Cardiac fibroblast (primary cell): ENCODE data around the gene GRM1.
"Not testable (repeated sequence)": the region's sequence is repeated elsewhere in the genome, so short reads cannot be mapped to it uniquely, and the experiment has no call there.

Experiments used
- DNase-seq, 2 donors: peaks; one replicate each; pipeline versions ENCODE4 v3.0.0 to v3.0.0-alpha.2; 2010; ENCODE audit warnings: low read depth in 2 of 2
- H3K4me3 ChIP-seq, 2 donors: replicated peaks in 1 of 2; 1 replicate in 1 of 2; 2 replicates in 1 of 2; pipeline ENCODE4 v1.5.1; 2011; ENCODE audit warnings: low read depth in 2 of 2, low read length in 2 of 2, mild to moderate bottlenecking in 2 of 2, moderate library complexity in 1 of 2
- TF ChIP-seq, protein P1 (sequence below): IDR thresholded peaks from one replicate; pipeline ENCODE4 v1.5.1; 2011; ENCODE audit warnings: low read depth, mild to moderate bottlenecking, low read length, inconsistent platforms

The GRM1 gene

DNA sequence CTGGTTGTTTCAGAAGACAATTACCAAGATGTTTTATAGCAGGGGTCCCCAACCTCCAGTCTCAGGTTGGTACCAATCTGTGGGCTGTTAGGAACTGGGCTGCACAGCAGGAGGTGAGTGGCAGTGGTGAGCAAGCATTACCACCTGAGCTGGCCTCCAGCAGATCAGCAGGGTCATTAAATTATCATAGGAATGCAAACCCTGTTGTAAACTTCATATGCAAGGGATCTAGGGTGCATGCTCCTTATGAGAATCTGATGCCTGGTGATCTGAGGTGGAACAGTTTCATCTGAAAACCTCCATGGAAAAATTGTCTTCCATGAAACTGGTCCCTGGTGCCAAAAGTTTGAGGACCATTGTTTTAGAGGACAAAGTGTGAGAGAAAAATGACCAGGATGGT lies 240.6 kb downstream of the GRM1 start:
- TF ChIP-seq, protein P1, sequence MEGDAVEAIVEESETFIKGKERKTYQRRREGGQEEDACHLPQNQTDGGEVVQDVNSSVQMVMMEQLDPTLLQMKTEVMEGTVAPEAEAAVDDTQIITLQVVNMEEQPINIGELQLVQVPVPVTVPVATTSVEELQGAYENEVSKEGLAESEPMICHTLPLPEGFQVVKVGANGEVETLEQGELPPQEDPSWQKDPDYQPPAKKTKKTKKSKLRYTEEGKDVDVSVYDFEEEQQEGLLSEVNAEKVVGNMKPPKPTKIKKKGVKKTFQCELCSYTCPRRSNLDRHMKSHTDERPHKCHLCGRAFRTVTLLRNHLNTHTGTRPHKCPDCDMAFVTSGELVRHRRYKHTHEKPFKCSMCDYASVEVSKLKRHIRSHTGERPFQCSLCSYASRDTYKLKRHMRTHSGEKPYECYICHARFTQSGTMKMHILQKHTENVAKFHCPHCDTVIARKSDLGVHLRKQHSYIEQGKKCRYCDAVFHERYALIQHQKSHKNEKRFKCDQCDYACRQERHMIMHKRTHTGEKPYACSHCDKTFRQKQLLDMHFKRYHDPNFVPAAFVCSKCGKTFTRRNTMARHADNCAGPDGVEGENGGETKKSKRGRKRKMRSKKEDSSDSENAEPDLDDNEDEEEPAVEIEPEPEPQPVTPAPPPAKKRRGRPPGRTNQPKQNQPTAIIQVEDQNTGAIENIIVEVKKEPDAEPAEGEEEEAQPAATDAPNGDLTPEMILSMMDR, result no peak
- no peak for DNase-seq
- no peak overlapping the region for H3K4me3 ChIP-seq

- H3K4me3 ChIP-seq, result not testable (repeated sequence)
- peak; percentile 48 to 85 for DNase-seq
Measured at GRCh38 chr6:146271163-146271562, 242.3 kb downstream of the GRM1 start.

- no peak overlapping the region for H3K4me3 ChIP-seq
- TF ChIP-seq, protein P1, result no peak
- DNase-seq, result no peak
Measured at GRCh38 chr6:146273490-146273889, 244.6 kb downstream of the GRM1 start.

DNA sequence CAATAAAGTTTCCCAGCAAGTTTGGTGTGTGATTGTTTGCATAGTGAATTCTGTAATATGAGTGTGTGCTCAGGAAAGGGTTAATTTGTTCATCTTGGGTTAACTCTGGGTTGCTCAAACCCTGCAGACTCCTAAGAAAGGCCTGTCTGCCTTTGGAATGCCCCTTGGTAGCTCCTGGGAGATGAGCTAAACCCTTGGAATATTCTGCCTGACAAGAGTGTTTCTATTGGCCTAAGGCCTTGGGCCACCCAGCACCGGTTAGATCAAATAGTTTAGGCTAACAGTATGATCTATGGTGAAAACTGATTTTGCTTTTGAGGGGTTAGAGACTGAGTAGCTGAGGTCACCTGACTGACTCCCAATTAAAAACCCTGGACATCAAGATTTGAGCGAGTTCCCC lies 248.3 kb downstream of the GRM1 start:
- no peak overlapping the region for H3K4me3 ChIP-seq
- TF ChIP-seq, protein P1, result no peak
- DNase-seq, result no peak

DNA sequence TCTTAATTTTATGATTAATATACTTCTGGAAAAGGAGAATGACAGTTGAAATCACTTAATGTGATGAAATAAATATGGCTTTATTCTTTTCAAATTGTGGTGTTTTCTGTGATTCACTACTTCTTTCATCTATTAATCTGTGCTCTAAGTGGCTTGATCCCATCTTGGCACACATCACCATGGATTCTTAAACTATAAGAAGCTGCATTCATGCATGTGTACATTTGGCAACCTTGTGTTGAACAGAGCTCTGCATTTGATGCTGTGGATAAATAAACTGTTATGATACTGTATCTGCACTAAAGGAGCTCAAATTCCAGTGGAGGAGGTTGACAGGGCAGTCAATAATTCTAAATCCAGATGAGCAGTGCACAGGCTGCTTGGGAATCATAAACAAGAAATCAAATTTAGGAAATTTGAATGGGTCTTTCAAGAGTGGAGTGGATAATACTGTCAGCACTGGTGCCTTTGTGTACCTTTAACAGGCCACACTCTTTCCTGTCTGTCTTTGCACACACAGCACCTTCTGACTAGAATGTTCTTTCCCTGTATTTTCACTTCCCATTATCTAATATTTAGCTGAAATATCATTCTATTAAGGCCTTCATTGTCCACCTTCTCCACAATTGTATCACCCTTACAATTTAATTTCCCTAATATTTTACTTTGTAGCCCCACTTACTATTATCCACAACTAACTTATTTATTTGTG lies 252.9 kb downstream of the GRM1 start:
- DNase-seq, result no peak
- no peak overlapping the region for H3K4me3 ChIP-seq
- TF ChIP-seq, protein P1, result no peak

DNA sequence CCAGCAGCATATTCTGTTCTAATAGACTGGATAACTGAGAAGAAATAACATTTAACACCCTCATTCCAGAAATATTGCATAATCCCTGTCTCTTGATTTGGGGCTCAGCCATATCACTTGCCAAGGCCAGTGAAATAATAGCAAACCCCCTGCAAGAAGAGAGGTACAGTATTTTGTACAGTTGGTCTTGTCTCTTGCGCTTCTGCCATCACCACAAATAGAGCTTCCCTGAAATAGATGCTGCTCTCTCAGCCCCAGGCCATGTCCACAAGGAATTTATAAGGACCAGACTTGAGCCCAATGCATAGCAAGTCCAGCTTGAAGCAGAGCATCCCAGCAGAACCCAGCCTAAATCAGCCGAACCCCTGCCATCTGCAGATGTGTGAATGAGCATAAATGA lies 254.0 kb downstream of the GRM1 start:
- TF ChIP-seq, protein P1, result no peak
- DNase-seq, result no peak
- H3K4me3 ChIP-seq, result no peak overlapping the region

DNA sequence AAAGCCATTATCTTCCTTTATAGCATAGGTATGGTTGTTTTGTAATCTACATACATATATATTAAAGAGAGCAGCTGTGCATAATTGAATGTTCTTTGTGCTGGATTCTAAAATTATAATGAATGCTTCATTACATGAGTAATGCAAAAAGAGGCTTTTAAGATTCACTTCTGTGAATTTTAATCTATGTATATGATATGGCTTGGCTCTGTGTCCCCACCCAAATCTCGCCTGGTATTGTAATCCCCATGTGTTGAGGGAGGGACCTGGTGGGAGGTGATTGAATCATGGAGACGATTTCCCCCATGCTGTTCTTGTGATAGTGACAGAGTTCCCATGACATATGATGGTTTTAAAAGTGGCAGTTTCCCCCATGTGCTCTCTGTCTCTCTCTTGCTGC lies 255.4 kb downstream of the GRM1 start:
- H3K4me3 ChIP-seq, result no peak overlapping the region
- no peak for DNase-seq
- TF ChIP-seq, protein P1, result no peak
